Muscle layer of colon (tissue), 2 donors: Measurements from ENCODE around the gene METTL6.
"Not testable (repeated sequence)": the region's sequence is repeated elsewhere in the genome, so short reads cannot be mapped to it uniquely, and the experiment has no call there.

Experiments used
- H3K27ac ChIP-seq: one replicate; pipeline ENCODE4 v1.7.0; 2013; ENCODE audit warnings: low read depth, mild to moderate bottlenecking, low read length, moderate library complexity
- H3K27me3 ChIP-seq, 2 donors: one replicate each; pipeline ENCODE4 v1.7.0; 2013; ENCODE audit warnings: low read length in 2 of 2, mild to moderate bottlenecking in 2 of 2; ENCODE audit not compliant: insufficient read depth in 2 of 2, control insufficient read depth in 1 of 2
- H3K36me3 ChIP-seq: one replicate; pipeline ENCODE4 v1.7.0; 2013; ENCODE audit warnings: mild to moderate bottlenecking, low read length; ENCODE audit not compliant: insufficient read depth
- H3K4me1 ChIP-seq: one replicate; pipeline ENCODE4 v1.7.0; 2013; ENCODE audit warnings: mild to moderate bottlenecking, low read length; ENCODE audit not compliant: insufficient read depth
- H3K4me3 ChIP-seq, 2 donors: one replicate each; pipeline ENCODE4 v1.7.0; 2013; ENCODE audit warnings: low read length in 2 of 2, low read depth in 1 of 2, mild to moderate bottlenecking in 1 of 2, moderate library complexity in 1 of 2
- H3K9ac ChIP-seq: one replicate; pipeline ENCODE4 v1.7.0; 2013; ENCODE audit warnings: low read length
- H3K9me3 ChIP-seq: one replicate; pipeline ENCODE4 v1.7.0; 2013; ENCODE audit warnings: mild to moderate bottlenecking, low read length
- donor health status: abdominal sarcoma.
- donor health status: Adenocarcinoma of cecum.

METTL6 gene

DNA sequence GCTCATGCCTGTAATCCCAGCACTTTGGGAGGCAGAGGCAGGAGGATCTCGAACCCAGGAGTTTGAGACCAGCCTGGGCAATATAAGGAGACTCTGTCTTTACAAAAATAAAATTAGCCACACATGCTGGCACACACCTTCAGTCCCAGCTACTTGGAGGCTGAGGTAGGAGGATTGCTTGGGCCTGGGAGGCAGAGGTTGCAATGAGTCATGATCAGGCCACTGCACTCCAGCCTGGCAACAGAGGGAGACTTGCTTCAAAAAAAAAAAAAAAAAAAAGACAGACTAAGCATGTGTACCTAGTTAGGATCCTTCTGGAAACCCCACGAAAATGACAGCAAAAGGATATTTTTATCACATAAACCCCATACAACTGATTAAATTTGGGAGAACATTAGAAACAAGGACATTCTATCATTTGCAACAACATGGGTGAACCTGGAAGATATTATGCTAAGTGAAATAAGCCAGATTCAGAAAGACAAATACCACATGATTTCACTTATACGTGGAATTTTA, 44.9 kb downstream of the METTL6 start:
- Histone ChIP-seq H3K27ac (no peak overlapping the region), H3K4me1 (no peaks in the 10 kb centered on the region), H3K4me3 (no peak overlapping the region), H3K9me3 (no peaks in the 10 kb centered on the region), H3K27me3 (no peaks in the 10 kb centered on the region), H3K9ac (no peak overlapping the region), H3K36me3 (no peaks in the 10 kb centered on the region)

DNA sequence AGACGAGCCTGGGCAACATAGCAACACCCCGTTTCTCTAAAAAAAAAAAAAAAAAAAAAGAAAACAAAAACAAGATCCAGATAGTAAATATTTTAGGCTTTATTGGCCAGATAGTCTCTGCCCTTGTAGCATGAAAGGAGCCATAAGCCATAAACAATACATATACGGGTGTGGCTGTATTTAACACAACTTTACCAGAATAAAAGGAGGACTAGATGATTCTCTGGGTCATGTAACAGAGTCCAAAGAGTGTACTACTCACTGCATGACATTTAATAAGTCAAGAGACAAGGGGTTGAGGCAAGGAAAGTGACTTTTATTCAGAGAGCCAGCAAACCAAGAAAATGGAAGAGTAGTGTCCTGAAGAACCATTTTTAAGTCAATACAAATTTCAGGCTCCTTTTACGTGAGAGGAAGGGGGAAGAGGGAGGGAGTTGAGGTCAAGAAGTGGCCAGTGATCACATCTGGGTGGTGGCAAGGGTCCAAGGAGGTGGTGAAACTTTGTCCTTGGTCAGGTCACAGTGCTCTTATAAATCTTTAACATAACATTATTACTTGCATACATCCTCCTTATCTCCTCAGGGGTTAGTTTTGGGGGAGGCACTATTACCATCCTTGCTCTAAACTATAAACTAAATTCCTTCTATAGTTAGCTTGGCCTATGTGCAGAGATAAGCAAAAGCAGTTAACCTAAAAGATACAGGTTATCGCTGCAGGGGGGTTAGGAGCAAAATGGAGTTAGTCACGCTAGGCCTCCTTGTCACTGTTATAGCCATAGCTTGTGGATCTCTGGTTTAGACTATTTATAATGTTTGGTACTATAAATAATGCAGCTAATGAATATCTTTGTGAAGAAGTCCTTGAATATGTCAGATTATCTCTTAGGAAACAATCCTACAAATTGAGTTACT, 46.1 kb downstream of the METTL6 start:
- Histone ChIP-seq H3K36me3 (no peaks in the 10 kb centered on the region), H3K27ac (no peak overlapping the region), H3K4me3 (no peak overlapping the region), H3K9me3 (no peaks in the 10 kb centered on the region), H3K27me3 (no peaks in the 10 kb centered on the region), H3K4me1 (no peaks in the 10 kb centered on the region), H3K9ac (no peak overlapping the region)

DNA sequence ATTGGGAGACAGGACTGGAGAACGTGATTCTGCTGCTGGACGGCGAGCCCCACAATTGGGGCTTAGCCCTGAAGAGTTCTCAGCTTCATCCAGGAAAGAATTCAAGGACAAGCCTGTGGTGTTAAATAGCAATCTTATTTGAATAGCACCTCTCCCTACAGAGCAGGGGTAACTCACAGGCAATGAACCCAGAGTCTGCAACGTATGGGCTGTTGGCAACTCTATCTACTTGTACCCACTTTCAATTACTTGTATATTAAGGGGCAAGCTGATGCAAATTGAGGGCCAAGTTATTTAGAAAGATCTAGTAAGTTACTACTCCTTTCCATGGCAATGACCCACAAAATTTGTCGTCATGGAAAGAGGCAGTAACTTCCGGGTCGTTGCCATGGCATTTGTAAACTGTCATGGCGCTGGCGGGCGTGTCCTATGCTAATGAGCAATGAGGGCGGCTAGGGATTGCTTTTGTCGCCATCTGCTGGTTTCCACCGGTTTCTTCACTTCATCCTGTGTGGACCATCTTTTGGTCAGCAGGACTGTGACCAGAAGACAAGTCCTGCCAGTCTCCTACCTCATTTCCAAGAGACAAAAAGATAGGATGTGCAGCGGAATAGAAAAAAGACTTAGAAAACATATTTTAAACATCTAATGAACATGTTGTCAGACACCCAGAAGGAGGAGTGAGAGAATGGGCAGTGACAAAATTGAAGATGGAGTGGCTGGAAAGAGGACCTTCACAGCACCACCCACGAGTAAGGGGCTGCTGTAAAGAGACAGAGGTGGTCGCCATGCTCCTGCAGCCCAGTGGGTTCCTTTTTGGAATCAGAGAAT, 49.2 kb downstream of the METTL6 start:
- Histone ChIP-seq H3K4me3 (no peak overlapping the region), H3K9me3 (no peaks in the 10 kb centered on the region), H3K27ac (no peak overlapping the region), H3K9ac (no peak overlapping the region), H3K27me3 (no peaks in the 10 kb centered on the region), H3K4me1 (no peaks in the 10 kb centered on the region), H3K36me3 (no peaks in the 10 kb centered on the region)

DNA sequence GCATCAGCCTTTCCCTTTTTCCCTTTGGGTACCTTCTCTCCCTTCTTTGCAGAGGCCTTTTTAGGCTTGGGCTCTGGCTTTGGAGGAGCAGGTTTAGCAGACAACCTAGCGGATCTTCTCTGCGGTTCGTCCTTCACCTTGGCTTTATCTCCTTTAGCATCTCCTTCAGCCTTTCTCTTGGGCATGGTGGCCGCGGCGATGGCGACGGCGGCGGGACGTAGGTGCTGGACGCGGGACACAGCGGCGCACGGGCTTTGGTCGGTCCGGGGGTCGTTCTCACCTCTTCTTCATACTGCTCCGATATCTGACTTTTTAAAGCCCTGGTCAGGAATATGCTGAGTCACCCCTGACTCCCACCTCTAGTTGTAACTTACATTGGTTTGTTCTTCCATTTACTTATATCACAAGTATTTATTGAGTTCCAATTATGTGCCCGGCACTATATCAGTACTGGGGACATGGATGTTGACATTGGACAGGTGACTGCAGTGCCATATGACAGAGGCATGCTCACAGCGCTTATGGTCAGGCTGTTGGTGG, 51.8 kb downstream of the METTL6 start:
- Histone ChIP-seq H3K4me1 (no peaks in the 10 kb centered on the region), H3K36me3 (no peaks in the 10 kb centered on the region), H3K9me3 (no peaks in the 10 kb centered on the region), H3K4me3 (no peak overlapping the region), H3K9ac (no peak overlapping the region), H3K27ac (no peak overlapping the region), H3K27me3 (no peaks in the 10 kb centered on the region)

DNA sequence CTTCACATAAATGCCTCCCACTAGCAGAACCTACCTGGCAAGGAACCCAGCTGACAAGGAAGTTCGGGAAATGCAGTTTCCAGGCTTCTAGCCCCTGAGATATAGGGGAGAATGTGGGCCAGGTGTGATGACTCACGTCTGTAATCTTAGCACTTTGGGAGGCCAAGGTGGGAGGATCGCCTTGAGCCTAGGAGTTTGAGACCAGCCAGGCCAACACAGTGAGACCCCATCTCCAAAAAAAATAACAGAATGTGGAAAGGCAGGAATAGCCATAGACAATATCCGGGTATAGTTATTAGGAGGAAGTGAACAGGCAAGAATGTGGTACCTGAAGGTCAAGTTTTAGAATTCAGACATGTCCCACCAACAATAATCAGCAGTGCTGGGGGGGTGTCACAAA, 54.4 kb downstream of the METTL6 start:
- Histone ChIP-seq H3K9me3 (no peaks in the 10 kb centered on the region), H3K27me3 (no peaks in the 10 kb centered on the region), H3K4me3 (no peak overlapping the region), H3K4me1 (no peaks in the 10 kb centered on the region), H3K9ac (no peak overlapping the region), H3K36me3 (no peaks in the 10 kb centered on the region), H3K27ac (no peak overlapping the region)

DNA sequence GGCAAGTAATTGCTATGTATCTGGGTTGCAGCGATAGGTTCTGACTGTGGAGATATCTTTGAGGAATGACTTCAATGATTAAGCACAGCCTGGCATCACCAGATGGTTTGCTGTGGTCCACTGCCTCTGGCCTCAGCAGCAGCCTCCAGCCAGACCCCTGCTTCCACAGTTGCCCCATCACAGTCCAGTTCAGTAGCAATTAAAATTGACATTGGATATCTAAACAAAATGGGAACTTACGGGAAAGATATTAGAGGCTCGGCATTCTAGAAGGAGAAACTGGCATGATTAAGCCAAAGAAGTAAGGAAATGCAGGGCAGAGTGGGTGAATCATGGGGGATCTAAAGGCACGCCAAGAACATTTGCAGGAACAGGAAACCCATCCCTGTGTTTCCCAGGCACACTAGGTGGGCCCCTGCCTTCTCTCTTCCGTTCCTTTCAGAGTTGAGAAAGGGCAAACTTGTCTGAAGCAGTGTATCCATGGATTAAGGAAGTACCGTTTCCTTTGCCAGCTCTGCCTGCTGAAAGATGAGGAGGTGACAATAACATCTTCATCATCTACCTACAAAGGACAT, 58.7 kb downstream of the METTL6 start:
- no peaks in the 10 kb centered on the region for H3K4me1 ChIP-seq
- H3K9ac ChIP-seq, result no peak overlapping the region
- H3K27ac ChIP-seq, result no peak overlapping the region
- no peaks in the 10 kb centered on the region for H3K9me3 ChIP-seq
- no peaks in the 10 kb centered on the region for H3K36me3 ChIP-seq
- no peaks in the 10 kb centered on the region for H3K27me3 ChIP-seq
- H3K4me3 ChIP-seq, result no peak overlapping the region

DNA sequence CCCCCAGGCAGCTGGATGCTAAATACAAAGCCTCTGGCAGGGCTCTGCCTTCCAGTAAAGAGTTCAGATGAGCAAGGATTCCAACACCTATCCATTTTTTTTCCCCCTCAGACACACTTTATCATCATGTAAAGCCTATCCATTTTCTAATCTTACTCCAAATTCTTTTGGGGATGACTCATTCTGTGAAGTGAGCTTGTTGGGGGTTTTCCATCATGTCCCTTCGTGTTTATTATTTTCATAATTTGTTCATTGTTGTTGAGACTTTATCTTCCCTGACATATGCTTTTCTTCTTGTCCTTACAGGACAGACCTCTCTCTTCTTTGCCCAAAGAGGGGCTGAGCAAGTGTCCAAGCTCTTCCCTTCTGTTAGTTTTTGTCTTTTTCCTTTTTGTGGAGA, 60.3 kb downstream of the METTL6 start:
- Histone ChIP-seq H3K4me1 (no peaks in the 10 kb centered on the region), H3K4me3 (no peak overlapping the region), H3K27ac (no peak overlapping the region), H3K36me3 (no peaks in the 10 kb centered on the region), H3K9me3 (no peaks in the 10 kb centered on the region), H3K27me3 (no peaks in the 10 kb centered on the region), H3K9ac (no peak overlapping the region)

DNA sequence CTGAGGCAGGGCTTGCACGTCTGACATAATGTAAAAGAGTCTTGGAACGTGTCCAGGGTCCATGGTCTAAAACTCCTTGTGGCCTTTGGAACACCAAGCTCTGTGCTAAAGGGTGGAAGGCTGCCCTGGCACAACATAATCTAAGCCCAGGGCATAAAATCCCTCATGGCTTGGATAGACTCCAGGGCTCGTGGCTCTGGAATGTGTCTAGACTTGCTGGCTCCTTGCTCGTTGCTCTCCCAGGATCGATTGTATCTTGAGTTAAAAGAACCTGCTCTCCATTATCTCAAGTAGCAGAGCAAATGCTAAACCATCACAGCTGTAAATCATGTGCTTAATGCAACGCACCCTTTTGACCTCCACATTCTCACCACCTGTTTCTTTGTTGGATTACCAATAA, 63.3 kb downstream of the METTL6 start:
- not testable (repeated sequence) for H3K4me1 ChIP-seq, H3K4me3 ChIP-seq, H3K27ac ChIP-seq, H3K9ac ChIP-seq, H3K36me3 ChIP-seq, H3K27me3 ChIP-seq, H3K9me3 ChIP-seq

DNA sequence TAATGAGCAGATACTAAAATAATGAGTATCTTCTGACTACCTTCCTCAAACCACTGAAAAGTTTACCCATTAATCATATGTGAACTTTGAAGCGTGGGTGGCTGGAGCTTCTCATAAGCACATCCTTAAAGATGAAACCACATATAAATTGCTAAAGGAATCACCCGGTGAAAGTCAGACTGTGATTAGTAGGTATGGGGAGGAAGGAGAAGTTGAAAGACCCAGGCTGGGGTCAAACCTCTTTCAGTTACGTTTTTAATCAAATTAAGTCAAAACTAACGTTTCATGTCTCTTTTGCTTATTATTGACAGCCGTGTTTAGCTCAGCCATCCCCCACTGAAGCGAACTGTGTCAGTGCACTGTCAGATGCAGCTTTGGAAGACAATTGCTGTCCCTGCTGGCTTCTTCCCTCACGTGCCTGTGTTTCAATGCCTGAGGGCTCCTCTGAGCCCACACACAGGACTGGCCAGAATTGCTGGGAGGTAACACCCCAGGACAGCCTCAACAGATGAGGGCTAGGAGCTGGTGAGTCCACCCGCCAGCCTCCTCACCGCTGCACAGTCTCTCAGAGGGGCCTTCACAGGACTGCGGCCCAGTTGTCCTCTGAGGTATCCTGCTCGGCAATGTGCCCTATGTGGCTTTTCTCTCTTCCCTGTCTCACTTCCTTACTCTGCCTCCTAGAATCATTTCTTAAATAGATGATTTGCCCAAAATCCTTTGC, 65.7 kb downstream of the METTL6 start:
- Histone ChIP-seq H3K4me3 (no peak overlapping the region), H3K9me3 (no peaks in the 10 kb centered on the region), H3K36me3 (no peaks in the 10 kb centered on the region), H3K27me3 (no peaks in the 10 kb centered on the region), H3K9ac (no peak overlapping the region), H3K27ac (no peak overlapping the region), H3K4me1 (peaks cover 6% of the 10 kb centered on the region)

DNA sequence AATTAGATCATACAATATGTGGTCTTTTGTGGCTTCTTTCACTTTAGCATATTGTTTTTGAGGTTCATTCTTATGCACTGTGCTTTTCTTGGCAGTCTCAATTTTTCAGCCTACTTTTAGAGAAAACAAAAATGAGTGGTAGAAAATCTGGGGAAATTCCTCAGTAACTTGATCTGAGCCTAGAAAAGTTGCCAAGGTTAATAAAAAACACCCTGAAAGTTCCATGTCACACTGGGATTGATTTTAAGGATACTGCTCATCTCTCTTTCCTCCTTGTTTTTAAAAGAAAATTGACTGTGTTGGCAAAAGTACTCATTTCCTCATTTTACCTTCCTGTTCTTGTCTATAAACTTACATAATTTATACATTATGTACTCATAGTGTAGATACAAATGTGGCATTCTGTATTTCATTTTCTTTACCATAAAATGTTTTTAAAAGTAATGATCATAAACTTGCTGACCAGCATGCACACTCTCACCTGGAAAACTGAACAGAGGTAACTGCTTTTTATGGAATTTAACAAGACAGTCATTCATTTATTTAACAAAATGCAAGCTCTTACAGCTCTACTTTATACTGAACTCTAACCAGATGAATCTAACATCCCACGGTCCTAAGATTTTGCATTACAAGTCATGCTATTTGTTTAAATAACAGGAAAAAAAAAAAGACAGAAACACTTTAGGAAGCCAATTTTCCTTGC, 66.4 kb downstream of the METTL6 start:
- no peak overlapping the region for H3K27ac ChIP-seq
- H3K27me3 ChIP-seq, result no peaks in the 10 kb centered on the region
- no peak overlapping the region for H3K4me3 ChIP-seq
- no peak overlapping the region for H3K9ac ChIP-seq
- peaks cover 6% of the 10 kb centered on the region for H3K4me1 ChIP-seq
- no peaks in the 10 kb centered on the region for H3K36me3 ChIP-seq
- H3K9me3 ChIP-seq, result no peaks in the 10 kb centered on the region
